NCI-H1417 (cell line): ENCODE data around the gene APOL3.
"Not testable (repeated sequence)": the region's sequence is repeated elsewhere in the genome, so short reads cannot be mapped to it uniquely, and the experiment has no call there.

Source experiments
- DNase-seq, 3 experiments: peaks; one replicate each; lab custom pipeline; 2025; lab: John Stamatoyannopoulos, UW

APOL3 gene

DNA sequence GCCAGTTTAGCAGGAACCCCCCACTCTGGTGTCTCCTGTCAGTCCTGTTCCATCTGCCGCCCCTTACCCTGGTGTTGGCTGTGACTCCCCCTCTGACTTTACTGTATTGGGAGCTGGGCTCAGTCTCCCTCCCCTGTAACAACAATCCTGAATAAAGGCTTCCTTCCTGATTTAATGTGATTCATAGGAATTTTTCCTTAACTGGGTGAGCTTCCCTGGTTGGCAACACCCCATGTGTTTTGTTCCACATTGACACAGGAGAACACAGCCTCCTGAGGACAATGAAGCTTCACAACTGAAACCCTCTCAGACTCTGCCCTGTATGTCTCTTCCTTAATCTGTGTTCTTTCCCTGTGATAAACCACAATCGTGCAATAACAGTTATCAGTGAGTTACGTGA lies 32.6 kb upstream of the APOL3 start:
- DNase-seq, result no peak

DNA sequence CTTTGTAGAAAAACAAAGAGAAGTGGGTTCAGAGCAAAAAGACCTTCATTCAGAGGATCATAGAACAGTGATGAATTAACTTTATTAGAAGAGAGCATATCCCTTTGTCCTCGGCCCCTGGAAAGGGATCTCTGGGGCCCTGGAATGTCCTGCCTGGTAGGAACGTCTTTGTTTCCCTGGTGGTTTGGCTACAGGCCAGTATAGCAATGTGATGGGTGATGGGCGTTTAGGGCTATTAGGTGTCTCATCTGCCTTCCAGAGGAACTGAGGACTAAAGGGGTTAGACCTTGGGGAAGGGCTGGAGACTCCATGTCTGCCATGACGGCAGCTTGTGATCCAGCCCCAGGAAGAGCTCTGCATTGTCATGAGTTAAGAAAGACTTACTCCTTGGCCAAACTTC lies 32.0 kb upstream of the APOL3 start:
- no peak for DNase-seq

DNA sequence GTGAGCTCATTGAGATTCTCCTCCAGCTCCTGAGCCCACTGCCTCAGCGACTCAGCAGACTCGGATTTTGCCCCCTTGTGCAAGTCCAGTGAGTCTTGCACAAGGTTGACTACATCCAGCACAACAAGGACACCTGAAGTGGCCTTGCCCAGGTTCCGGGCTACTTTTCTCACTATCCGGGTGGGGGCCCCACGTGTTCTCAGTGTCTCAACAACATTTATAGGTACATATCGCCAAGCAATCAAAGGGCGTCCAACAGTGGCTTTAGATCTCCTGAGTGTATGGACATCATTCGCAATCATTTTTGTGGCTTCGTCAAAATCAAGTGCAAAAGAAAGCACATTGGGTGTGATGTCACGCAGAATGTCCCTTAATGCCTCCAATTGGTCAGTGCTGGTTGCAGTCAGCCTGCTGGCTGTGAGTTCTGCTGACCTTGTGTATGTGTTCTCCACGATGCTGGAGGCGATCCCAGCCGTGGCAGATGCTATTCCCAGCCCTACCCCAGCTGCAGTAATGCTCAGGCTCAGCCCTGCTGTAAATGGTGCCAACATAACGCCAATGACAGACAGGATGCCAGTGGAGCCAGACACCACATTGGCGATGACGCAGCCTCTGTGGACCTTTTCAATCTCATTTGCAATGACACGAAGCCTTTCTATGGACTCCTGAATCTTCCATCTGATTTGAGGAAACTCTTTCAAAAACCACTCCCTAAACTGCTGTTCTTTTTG lies 30.7 kb upstream of the APOL3 start:
- DNase-seq, result no peak

DNA sequence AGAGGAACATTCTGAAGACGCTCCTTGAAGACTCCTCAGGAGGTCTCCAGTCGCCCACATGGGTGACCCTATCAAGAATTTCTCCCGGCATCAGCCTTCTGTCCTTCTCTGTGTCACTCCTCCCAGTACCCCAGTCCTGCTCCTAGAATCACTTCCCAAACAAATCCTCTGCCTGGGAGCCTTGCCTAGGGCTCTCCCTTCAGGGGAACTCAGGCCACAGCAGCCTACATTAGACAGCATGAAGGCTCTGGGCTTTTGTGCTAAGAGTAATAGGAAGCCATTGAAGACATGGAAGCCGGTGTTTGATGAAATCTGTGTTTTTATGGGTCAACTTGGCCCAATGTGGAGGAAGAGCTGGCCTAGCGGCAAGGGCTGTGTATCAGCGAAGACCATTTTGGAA lies 27.3 kb upstream of the APOL3 start:
- not testable (repeated sequence) for DNase-seq

DNA sequence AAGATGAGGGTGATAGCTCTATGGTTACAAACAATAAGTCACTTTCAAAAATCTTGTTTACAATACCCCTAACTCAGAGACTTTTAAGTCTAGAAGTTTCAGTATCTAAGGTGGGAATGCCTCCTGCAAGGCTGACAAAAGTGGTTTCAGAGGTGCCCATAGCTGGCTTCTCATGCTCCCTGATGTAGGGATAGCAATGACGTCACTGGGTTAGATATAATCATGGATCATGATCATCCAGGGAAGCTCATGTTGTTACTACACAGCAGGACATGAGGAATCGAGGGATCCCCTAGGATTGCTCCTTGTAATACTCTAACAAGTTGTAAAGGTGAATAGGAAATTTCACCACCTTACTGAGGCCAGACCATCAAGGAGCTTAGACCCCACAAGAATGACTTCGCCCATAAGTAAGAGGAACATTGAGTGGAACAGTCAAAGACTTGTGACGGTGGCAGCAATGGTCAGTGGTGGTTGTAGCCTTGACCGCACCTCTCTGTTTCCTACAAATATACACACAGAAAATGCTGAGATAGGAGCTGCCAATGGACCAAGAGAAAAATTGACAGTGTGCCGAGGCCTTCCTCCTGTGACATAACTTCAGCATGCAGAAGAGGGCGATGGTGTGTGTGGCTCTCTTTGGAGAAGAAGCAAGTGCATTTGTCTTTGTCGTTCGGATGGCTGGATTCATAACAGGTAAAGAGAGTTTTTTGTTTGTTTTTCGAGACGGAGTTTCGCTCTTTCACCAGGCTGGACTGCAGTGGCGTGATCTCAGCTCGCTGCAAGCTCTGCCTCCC lies 25.5 kb upstream of the APOL3 start:
- no peak for DNase-seq

DNA sequence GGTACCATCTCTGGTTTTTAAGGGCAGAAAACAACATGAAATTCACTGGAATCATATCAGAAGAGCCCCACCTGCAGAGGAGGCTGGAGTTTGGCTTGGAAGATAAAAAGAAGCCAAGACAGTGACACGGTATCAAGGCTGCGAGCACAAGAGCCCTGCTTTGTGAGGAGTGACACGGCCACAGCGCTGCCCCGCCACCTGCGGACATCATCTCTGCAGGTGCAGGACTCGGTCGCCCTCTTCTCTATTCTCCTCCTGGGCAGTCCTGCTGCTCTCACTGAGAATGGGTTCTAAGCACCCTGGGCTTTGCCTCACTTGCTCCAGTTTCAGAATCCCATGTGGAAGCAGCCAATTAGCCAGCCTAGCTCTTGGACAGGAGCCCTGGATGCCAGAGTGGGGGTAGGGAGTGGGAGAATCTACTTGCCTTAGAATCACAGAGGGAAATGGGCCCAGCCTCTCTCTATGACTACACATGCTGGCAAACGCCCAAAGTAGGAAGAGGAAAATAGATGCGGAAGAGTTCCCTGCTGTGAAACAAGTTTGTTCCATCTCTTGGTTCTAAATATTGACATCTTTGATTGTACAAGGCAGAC lies 24.0 kb upstream of the APOL3 start:
- peak in 2 of 3 experiments; percentile 30 to 62 for DNase-seq

DNA sequence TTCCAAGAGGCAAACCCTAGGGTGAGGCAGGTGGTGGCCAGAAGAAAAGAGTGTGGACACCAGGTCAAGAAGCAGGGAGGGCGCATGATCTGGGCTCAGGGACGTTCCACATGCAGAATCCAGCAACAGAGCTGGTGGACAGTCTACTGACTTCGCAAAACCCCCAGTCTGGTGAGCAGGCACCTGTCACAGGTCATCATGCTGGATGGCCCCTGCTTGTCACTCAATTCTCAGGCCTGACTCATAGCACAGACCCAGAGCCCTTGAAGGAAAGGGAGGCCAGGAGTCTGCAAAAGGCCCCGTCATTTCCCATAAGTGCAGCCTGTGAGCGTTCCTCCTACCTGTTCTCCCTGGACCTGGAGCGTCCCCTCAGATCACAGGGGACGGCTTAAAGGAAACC lies 22.9 kb upstream of the APOL3 start:
- DNase-seq, result no peak

DNA sequence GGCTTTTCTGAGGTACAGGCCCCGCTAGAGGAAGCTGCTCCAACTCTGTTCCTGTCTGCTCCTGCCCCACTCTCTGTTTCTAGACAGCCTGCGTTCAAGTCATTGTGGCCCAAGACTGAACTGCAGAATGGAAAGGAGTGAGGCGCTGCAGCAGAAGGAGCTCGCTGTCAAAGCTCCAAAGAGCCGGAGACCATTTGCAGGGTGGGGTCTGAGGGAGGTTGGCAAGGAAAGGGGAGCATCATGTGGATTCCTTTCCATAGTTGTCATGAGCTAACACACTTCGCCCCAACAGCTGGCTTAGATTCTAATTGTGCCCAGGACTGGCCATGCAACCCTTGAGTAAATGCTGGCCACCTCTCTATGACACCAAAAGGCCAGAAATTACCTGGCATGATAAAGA lies 22.3 kb upstream of the APOL3 start:
- no peak for DNase-seq

DNA sequence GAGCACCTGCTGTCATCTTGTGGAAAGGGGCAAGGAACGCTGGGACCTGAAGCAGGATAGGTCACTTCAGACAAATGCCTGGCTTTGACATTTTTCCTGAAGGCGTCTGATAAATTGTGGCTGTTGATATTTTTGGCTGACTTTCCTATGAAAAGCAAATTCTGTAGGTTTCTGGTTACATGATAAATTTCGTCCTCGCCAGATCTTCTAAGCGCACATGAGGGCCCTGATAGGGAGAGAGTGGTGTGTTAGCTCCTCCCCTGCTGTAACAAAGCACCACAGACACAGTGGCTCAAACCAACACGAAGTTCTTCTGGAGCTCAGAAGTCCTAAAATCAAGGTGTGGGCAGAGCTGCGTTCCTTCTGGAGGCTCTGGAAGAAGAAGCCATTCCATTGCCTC lies 21.5 kb upstream of the APOL3 start:
- no peak for DNase-seq

DNA sequence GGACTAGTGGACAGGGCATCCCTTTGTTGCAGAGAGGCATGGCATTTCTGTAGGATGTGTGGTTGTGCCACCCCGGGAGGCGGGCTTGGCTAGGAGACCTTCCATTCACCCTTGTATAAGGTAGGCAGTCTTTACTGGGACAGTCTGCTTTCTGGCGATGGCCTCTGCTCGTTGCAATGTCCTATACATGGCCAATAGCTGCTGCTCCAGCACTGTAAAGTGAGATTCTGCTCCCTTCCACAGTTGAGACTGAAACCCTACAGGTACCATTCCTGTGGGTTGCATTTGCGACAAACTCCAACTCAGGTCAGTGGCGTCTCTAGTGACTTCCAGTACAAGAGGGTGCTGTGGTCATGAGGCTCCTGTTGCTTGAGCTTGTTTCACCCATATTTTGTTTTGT lies 20.4 kb upstream of the APOL3 start:
- DNase-seq, result no peak

DNA sequence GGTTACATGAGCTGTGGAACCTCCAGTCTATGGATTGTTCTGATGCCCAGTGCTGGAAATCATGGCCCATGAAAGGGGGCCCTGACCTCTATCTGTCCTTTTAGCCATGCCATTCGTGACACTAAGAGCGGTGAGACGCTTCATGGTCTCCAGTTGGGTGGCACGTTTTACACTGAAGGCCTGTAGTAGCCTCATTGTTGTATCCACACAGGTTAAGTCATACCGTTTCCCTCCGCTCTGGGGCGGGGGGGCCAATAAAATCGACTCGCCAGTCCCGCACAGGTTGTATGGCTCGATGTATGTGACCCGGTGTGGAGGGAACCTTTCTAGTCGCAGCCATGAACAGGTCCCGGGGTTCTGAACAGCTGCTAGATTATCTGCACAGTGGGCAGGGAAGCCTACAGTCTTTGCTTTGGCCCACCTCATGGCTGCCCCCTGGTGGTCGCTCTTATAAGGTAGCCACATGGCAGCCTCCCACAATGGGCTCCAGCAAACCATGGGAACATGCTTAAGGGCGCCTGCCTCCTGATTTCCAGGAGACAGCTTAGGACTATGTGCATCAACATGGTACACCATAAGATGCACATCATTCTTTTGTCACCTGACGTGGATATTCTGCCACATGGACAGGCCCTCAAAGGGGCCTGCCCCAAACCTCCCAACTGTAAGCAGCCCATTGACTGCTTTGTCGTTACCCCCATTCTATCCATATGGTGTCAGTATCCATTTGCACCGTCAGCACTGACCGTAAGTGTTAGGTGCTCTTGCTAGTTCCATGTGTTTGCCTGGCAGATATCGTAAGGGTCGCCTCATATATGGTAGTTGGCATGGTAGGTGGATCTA lies 19.7 kb upstream of the APOL3 start:
- DNase-seq, result peak; percentile 12 to 34 (median 27)

DNA sequence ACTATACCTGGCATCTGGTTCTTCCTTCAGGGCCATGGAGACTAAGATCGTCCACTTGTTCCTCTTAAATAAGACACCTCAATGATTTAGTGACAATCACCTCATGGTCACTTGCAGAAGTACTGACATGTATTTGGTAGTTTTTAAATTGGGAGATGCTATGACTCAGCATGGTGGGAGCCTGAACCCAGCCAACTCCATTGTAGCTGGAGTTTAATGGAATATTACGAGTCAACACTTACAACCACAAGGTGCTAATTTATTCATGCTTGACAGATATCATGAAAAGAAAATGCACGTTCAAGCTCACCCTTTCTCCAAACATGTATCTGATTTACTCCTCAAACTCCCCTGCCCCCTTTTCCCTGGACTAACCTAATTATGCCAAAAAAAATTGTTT lies 16.6 kb upstream of the APOL3 start:
- no peak for DNase-seq

DNA sequence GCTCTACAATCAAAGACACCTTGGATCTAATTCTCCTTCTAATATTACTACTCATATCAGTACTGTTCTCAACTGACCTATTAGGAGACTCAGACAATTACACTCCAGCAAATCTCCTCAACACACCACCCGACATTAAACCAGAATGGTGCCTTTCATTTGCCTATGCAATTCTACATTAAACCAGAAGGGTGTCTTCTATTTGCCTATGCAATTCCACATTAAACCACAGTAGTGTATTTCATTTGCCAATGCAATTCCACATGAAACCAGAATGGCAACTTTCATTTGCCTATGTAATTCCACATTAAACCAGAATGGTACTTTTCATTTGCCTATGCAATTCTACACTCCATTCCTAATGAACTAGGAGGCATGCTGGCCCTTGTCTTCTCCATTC lies 15.3 kb upstream of the APOL3 start:
- DNase-seq, result no peak

DNA sequence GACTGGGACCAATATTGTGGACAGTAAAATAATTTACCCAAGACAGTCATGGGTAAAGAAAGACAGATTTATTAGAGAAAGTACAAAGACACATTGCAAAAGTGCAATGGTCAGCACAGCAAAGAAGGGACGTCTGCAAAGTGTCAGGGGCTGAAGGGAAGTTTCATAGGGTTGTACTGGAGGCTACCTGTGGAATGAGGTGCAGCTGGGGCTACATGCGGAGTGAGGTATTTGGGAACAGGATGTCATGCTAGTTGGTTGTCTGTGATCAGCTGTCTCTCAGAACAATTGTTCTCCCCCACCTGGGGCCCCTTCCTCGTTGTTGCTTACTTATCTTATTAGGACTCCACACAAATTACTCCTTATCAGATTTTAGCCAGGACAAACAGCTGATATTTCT lies 11.4 kb upstream of the APOL3 start:
- DNase-seq, result no peak

DNA sequence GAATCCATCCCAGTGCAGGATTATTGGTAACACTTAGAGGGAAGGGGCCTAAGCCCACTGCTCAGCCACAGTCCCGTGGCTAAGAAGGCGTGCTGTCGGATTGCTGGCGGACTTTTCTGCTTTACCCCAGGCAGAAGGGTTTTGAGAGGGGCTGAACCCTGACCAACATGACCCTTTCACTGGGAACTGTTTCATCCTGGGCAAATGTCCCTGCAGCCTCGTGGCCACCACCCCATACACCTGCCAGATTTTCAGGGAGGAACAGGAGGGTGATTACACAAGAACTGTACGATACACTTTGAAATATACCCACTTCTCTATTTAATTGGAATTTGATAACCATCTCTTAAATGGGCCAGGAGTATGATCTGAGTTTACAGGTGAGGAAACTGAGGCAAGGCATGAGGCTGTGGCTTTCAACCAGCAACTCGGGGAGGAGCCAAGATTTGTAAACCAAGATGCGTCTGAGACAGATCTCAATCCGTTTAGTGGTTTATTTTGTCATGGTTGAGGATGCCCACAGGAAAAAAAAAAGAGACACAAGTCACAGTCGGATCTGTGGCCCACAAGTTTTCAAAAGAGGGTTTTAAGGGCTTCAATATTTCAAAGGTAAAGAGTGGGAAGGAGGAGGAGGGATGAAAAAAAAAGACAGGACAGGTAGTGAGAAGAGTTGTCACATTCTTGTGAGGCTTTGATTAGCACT lies 6.1 kb upstream of the APOL3 start:
- DNase-seq, result no peak

DNA sequence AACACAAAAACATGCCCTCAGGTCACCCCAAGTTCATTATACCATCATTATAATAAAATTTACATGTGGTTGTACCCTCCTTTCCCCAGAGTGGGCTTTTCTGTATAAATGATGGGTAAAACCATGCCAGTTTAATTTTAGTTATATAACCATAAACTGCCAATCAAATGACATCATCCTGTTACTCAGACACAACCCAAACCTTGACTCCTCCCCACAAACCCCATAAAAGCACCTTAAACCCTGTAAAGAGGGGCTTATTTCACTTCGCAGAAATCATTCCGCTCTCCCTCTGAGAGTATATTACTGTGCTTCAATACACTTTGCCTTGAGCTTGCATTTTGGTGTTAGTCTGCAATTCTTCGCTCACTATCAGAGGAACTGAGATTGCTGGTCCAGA lies 5.5 kb upstream of the APOL3 start:
- no peak for DNase-seq

DNA sequence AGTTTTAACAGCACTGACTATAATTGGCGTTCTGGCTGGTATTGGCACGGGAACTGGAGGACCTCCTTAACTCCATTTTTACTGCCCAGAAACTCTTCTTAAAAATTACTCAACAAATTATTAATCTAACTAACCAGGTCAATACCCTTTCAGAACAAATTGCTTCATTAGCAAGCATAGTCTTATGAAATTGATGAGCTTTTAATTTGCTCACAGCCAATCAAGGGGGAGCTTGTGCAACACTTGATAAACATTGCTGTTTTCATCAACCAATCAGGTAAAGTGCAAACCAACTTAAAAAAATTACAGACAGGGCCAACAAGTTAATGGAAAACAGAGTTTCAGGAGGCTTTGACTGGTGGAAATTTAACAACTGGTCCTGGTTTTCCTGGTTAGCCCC lies 4.6 kb upstream of the APOL3 start:
- DNase-seq, result no peak

DNA sequence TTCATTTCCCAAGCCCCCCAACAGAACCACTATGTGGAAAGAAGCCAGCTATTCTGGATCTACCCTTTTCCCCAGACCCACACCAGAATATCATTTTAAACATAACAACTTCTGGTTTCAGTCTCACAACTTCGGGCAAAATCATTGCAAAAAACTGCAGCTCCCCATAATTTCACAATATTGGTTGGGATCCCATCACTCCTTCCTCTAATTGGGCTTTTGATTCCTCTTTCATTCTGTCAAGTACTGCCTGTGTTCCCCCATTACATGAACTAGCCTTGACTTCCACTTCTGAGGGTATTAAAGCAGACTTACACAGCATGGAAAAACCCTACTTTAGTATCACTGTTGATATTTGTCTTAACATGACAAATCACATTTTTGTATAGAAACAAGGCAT lies 4.1 kb upstream of the APOL3 start:
- DNase-seq, result no peak

DNA sequence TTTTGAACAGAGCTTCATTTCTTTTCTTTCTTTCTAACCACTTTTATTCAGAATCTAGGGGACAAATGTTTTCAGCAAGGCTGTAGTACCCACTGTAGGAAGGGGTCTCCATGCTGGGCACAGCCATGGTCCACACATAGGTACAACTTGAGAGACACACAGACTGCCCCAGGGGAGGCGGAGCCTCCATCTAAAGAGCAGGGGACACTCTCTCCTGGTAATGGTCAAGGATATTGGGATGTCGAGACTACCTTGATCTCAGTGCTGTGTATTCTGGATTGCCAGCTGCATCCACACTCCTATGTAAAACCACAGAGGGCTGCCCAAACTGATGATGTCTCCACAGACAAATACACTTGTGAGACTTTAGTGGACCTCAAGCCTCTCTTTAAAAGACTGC lies 2.9 kb upstream of the APOL3 start:
- DNase-seq, result no peak

DNA sequence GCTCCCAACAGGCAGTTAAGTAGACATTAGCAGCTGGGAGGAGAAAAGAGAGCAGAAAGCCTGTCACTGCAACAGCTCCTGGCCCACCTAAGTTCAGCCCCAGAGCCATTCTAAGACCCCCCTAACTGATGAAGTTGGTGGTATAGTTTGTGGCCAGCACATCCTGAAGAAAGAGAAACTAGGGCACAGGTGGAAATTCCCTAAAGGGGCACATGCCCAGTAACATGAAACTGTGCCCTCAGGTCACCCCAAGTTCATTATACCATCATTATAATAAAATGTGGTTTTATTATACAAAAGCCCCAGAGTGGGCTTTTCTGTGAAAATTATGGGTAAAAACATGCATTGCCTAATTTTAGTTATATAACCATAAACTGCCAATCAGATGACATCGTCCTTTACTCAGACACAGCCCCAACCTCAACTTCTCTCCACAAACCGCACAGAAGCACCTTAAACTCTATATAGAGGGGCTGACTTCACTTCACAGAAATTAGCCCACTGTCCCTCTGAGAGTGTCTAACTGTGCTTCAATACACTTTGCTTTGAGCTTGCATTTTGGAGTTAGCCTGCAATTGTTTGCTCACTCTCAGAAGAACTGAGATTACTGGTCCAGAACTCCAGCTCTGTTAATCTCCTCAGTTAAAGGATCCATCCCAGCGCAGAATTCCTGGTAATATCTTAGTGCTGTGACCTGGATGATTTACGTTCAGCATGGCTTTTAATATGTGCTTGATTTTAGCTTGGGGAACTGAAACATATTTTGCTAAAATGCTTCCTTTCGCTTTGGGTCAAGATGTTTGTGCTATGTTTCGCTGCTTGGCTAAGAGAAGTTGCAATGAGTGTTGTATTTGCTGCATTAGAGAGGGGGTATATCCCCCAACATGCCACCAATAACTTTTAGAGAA lies 1.8 kb upstream of the APOL3 start:
- DNase-seq, result no peak

DNA sequence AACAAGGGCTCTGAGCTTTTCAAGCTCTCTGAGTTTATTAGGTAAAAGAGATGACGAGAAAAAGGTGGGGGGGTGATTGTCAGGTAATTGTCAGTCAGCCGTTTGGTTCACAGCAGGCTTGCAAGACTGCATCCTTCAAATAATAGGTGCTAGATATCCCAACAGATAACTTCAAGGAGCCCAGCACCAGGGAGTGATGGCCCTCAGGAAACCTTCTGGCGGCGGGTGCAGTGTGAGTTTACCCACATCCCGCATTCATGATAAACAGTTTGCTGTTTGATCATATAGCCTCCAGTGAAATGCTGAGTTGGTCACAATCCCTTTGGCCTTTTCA lies 1.2 kb upstream of the APOL3 start:
- not testable (repeated sequence) for DNase-seq
